ENCODE results near the gene MAN1C1. TPM values are rescaled to one million over a fixed set of nuclear protein-coding genes. Genes with fewer than 3 reads are reported as not detected.

The MAN1C1 gene
- total and polyA plus RNA-seq, 10 of the 15 experiments (the other 5 are each of a cell fraction or from before 2014, with no cell fraction given) = 0.12 to 0.56 (median 0.22) TPM; not detected in 3

DNA sequence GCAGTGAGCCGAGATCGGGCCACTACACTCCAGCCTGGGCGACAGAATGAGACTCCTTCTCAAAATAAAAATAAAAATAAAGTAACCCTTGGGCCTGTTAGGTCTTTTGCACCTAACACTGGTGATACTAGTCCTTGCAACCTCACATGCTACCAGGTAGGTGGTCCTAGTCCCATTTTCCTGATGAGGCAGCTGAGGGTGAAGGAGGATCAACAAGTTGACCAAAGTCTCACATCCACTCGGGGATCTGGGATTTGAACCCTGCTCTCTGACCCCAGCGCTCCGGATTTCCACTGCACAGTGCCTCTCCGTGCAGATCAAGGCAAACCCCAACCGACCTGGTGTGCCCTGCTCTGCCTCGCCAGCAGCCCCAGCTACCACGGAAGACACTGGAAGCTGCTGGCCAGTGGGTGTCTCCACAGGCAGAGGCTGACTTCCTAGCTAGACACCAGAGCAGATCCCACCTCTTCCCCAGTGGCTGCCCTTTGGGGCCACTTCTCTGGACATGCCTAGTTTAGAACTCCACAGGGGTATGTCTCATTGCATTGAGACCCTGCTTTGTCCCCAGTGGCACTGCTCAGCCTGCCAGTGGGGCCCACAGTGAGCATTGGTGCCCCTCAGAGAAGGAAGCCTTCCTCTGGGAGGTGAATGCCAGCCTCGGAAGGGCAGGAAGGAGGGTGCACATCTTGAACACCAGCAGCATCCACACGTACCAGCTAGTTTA, 45.6 kb upstream of the MAN1C1 start (continued):
- TF ChIP-seq, protein P1, sequence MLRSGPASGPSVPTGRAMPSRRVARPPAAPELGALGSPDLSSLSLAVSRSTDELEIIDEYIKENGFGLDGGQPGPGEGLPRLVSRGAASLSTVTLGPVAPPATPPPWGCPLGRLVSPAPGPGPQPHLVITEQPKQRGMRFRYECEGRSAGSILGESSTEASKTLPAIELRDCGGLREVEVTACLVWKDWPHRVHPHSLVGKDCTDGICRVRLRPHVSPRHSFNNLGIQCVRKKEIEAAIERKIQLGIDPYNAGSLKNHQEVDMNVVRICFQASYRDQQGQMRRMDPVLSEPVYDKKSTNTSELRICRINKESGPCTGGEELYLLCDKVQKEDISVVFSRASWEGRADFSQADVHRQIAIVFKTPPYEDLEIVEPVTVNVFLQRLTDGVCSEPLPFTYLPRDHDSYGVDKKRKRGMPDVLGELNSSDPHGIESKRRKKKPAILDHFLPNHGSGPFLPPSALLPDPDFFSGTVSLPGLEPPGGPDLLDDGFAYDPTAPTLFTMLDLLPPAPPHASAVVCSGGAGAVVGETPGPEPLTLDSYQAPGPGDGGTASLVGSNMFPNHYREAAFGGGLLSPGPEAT (IDR thresholded peaks at IDR 0.05; ENCODE audit: low read depth) = no peak
- TF ChIP-seq MEF2A (IDR thresholded peaks at IDR 0.05; ENCODE audit: insufficient read depth, low read depth, low read length) (no peak), NFXL1 (IDR thresholded peaks at IDR 0.05; ENCODE audit: borderline replicate concordance) (no peak), SIN3A (IDR thresholded peaks at IDR 0.05; ENCODE audit: low read depth, low read length) (no peak), ASH2L (IDR thresholded peaks at IDR 0.05; ENCODE audit: borderline replicate concordance, low read depth) (no peak)
- TF ChIP-seq, protein P2, sequence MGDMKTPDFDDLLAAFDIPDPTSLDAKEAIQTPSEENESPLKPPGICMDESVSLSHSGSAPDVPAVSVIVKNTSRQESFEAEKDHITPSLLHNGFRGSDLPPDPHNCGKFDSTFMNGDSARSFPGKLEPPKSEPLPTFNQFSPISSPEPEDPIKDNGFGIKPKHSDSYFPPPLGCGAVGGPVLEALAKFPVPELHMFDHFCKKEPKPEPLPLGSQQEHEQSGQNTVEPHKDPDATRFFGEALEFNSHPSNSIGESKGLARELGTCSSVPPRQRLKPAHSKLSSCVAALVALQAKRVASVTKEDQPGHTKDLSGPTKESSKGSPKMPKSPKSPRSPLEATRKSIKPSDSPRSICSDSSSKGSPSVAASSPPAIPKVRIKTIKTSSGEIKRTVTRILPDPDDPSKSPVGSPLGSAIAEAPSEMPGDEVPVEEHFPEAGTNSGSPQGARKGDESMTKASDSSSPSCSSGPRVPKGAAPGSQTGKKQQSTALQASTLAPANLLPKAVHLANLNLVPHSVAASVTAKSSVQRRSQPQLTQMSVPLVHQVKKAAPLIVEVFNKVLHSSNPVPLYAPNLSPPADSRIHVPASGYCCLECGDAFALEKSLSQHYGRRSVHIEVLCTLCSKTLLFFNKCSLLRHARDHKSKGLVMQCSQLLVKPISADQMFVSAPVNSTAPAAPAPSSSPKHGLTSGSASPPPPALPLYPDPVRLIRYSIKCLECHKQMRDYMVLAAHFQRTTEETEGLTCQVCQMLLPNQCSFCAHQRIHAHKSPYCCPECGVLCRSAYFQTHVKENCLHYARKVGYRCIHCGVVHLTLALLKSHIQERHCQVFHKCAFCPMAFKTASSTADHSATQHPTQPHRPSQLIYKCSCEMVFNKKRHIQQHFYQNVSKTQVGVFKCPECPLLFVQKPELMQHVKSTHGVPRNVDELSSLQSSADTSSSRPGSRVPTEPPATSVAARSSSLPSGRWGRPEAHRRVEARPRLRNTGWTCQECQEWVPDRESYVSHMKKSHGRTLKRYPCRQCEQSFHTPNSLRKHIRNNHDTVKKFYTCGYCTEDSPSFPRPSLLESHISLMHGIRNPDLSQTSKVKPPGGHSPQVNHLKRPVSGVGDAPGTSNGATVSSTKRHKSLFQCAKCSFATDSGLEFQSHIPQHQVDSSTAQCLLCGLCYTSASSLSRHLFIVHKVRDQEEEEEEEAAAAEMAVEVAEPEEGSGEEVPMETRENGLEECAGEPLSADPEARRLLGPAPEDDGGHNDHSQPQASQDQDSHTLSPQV (IDR thresholded peaks at IDR 0.05) = no peak
- TF ChIP-seq, protein P3, sequence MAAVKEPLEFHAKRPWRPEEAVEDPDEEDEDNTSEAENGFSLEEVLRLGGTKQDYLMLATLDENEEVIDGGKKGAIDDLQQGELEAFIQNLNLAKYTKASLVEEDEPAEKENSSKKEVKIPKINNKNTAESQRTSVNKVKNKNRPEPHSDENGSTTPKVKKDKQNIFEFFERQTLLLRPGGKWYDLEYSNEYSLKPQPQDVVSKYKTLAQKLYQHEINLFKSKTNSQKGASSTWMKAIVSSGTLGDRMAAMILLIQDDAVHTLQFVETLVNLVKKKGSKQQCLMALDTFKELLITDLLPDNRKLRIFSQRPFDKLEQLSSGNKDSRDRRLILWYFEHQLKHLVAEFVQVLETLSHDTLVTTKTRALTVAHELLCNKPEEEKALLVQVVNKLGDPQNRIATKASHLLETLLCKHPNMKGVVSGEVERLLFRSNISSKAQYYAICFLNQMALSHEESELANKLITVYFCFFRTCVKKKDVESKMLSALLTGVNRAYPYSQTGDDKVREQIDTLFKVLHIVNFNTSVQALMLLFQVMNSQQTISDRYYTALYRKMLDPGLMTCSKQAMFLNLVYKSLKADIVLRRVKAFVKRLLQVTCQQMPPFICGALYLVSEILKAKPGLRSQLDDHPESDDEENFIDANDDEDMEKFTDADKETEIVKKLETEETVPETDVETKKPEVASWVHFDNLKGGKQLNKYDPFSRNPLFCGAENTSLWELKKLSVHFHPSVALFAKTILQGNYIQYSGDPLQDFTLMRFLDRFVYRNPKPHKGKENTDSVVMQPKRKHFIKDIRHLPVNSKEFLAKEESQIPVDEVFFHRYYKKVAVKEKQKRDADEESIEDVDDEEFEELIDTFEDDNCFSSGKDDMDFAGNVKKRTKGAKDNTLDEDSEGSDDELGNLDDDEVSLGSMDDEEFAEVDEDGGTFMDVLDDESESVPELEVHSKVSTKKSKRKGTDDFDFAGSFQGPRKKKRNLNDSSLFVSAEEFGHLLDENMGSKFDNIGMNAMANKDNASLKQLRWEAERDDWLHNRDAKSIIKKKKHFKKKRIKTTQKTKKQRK (IDR thresholded peaks at IDR 0.05; ENCODE audit: low read depth, low read length) = no peak

Measured in GM12878 (cell line).